Loucy (cell line): Measurements from ENCODE around the gene TMED6.

Source experiments
- EZH2phosphoT487 ChIP-seq: fragments of 200-600 bp; IDR thresholded peaks from 2 replicates; pipeline ENCODE4 v1.6.1; 2018; ENCODE audit warnings: antibody characterized with exemption, mild to moderate bottlenecking, moderate library complexity, borderline replicate concordance
- TF ChIP-seq, protein P1 (sequence below): fragments of 200-600 bp; sonication (generic); conservative IDR thresholded peaks from 2 replicates; pipeline ENCODE4 v1.5.1; 2014; ENCODE audit warnings: mild to moderate bottlenecking, antibody characterized with exemption, low read length

GRCh38 chr16:69340095-69340644, 11.4 kb downstream of the TMED6 start:
- TF ChIP-seq, protein P1, sequence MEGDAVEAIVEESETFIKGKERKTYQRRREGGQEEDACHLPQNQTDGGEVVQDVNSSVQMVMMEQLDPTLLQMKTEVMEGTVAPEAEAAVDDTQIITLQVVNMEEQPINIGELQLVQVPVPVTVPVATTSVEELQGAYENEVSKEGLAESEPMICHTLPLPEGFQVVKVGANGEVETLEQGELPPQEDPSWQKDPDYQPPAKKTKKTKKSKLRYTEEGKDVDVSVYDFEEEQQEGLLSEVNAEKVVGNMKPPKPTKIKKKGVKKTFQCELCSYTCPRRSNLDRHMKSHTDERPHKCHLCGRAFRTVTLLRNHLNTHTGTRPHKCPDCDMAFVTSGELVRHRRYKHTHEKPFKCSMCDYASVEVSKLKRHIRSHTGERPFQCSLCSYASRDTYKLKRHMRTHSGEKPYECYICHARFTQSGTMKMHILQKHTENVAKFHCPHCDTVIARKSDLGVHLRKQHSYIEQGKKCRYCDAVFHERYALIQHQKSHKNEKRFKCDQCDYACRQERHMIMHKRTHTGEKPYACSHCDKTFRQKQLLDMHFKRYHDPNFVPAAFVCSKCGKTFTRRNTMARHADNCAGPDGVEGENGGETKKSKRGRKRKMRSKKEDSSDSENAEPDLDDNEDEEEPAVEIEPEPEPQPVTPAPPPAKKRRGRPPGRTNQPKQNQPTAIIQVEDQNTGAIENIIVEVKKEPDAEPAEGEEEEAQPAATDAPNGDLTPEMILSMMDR: no peak
- TF ChIP-seq EZH2phosphoT487: no peak
